IMR-90 (cell line): ENCODE data around the gene CREG1. TPM values are rescaled to one million over a fixed set of nuclear protein-coding genes. Genes with fewer than 3 reads are reported as not detected.

ENCODE experiments used
- ATAC-seq: fragments of 200-7000 bp; cut with Tn5 transposase; 2 replicates; pipeline ENCODE4 v1.9.1; 2020; ENCODE audit warnings: low read depth, mild to moderate bottlenecking, moderate library complexity
- BruUV-seq: library from RNA; stranded (reverse); fragments of 400-500 nt; replicated peaks from 2 replicates; lab custom pipeline; 2021; lab: Mats Ljungman, UMichigan
- CTCF ChIA-PET: fragments of 300-600 bp; formaldehyde crosslinking; extraction: SDS; loops from one replicate; lab custom pipeline; 2021; ENCODE audit warnings: antibody characterized with exemption; lab: Yijun Ruan, JAX
- POLR2A ChIA-PET: fragments of 300-600 bp; sonication (Branson Sonifier 250); formaldehyde crosslinking; loops from one replicate; lab custom pipeline; 2022; ENCODE audit warnings: antibody characterized with exemption; ENCODE audit not compliant: unreplicated experiment; lab: Charles Lee
- DNase-seq: peaks from one replicate; pipeline ENCODE4 v3.0.0; 2013
- H2AFZ ChIP-seq: replicated peaks from 2 replicates; pipeline ENCODE3; 2013; ENCODE audit warnings: low read length, mild to moderate bottlenecking; ENCODE audit not compliant: poor library complexity
- H2AK5ac ChIP-seq: 2 replicates; pipeline ENCODE4 v1.6.1; 2013; ENCODE audit warnings: low read depth, low read length, inconsistent platforms
- H2AK9ac ChIP-seq: replicated peaks from 2 replicates; pipeline ENCODE3; 2013; ENCODE audit warnings: mild to moderate bottlenecking, low read depth, low read length, moderate library complexity; ENCODE audit not compliant: poor library complexity
- H2BK120ac ChIP-seq: 2 replicates; pipeline ENCODE4 v1.6.1; 2013; ENCODE audit warnings: low read depth, low read length, inconsistent platforms
- H2BK15ac ChIP-seq: 3 replicates; pipeline ENCODE4 v1.6.1; 2013; ENCODE audit warnings: low read depth, low read length, inconsistent platforms
- H2BK20ac ChIP-seq: 2 replicates; pipeline ENCODE4 v1.6.1; 2013; ENCODE audit warnings: low read depth, mild to moderate bottlenecking, inconsistent platforms, low read length, moderate library complexity
- H2BK5ac ChIP-seq: 2 replicates; pipeline ENCODE4 v1.6.1; 2013; ENCODE audit warnings: mild to moderate bottlenecking, low read depth, low read length, inconsistent platforms; ENCODE audit not compliant: poor library complexity, severe bottlenecking
- H3K14ac ChIP-seq: replicated peaks from 2 replicates; pipeline ENCODE4 v1.6.1; 2013; ENCODE audit warnings: low read depth, low read length, inconsistent platforms
- H3K18ac ChIP-seq: 2 replicates; pipeline ENCODE4 v1.6.1; 2013; ENCODE audit warnings: low read depth, low read length, control low read depth
- H3K23ac ChIP-seq: 2 replicates; pipeline ENCODE4 v1.6.1; 2013; ENCODE audit warnings: low read depth, low read length, inconsistent platforms
- H3K27ac ChIP-seq: 2 replicates; pipeline ENCODE4 v1.5.1; 2013; ENCODE audit warnings: mild to moderate bottlenecking, control low read depth, low read length; ENCODE audit not compliant: insufficient read depth
- H3K27me3 ChIP-seq: 2 replicates; pipeline ENCODE4 v1.6.1; 2013; ENCODE audit warnings: low read length; ENCODE audit not compliant: control insufficient read depth, insufficient read depth
- H3K36me3 ChIP-seq: 2 replicates; pipeline ENCODE4 v1.6.1; 2013; ENCODE audit warnings: low read length, mixed read lengths; ENCODE audit not compliant: control insufficient read depth, insufficient read depth
- H3K4ac ChIP-seq: 2 replicates; pipeline ENCODE4 v1.6.1; 2013; ENCODE audit warnings: low read depth, low read length, inconsistent platforms
- H3K4me1 ChIP-seq: 2 replicates; pipeline ENCODE4 v1.6.1; 2013; ENCODE audit warnings: low read length, mixed read lengths; ENCODE audit not compliant: control insufficient read depth, insufficient read depth
- H3K4me2 ChIP-seq: 2 replicates; pipeline ENCODE4 v1.6.1; 2013; ENCODE audit warnings: low read depth, mild to moderate bottlenecking, control low read depth, low read length, moderate library complexity
- H3K4me3 ChIP-seq: 2 replicates; pipeline ENCODE4 v1.5.1; 2013; ENCODE audit warnings: low read depth, mild to moderate bottlenecking, control low read depth, low read length, moderate library complexity; ENCODE audit not compliant: insufficient read depth
- H3K56ac ChIP-seq: 2 replicates; pipeline ENCODE4 v1.6.1; 2013; ENCODE audit warnings: low read length, inconsistent platforms; ENCODE audit not compliant: insufficient read depth; ENCODE audit errors: extremely low read depth
- H3K79me1 ChIP-seq, 2 experiments: 2 replicates each; pipeline ENCODE4 v1.6.1; 2013; ENCODE audit warnings: low read length in 2 of 2, inconsistent platforms in 1 of 2, low read depth in 1 of 2
- H3K9ac ChIP-seq: 2 replicates; pipeline ENCODE4 v1.6.1; 2013; ENCODE audit warnings: low read depth, low read length, control low read depth
- H3K9me1 ChIP-seq: 2 replicates; pipeline ENCODE4 v1.6.1; 2013; ENCODE audit warnings: low read length, inconsistent platforms; ENCODE audit not compliant: insufficient read depth
- H3K9me3 ChIP-seq: 2 replicates; pipeline ENCODE4 v1.6.1; 2013; ENCODE audit warnings: low read length; ENCODE audit not compliant: control insufficient read depth, insufficient read depth
- H4K20me1 ChIP-seq: 2 replicates; pipeline ENCODE4 v1.6.1; 2013; ENCODE audit warnings: low read length, inconsistent platforms; ENCODE audit not compliant: insufficient read depth
- H4K5ac ChIP-seq: 2 replicates; pipeline ENCODE4 v1.6.1; 2013; ENCODE audit warnings: mild to moderate bottlenecking, low read depth, low read length, control low read depth
- H4K8ac ChIP-seq, 2 experiments: 2 replicates each; pipeline ENCODE4 v1.6.1; 2013; ENCODE audit warnings: low read depth in 2 of 2, low read length in 2 of 2, control low read depth in 1 of 2, inconsistent platforms in 1 of 2
- H4K91ac ChIP-seq: 2 replicates; pipeline ENCODE4 v1.6.1; 2013; ENCODE audit warnings: low read depth, low read length, inconsistent platforms; ENCODE audit not compliant: insufficient read depth
- BHLHE40 ChIP-seq: fragments of 150-350 bp; IDR thresholded peaks from 2 replicates; pipeline ENCODE4 v1.6.1; 2016; ENCODE audit warnings: mild to moderate bottlenecking, low read depth, low read length
- CEBPB ChIP-seq: IDR thresholded peaks from 2 replicates; pipeline ENCODE4 v1.6.1; 2012; ENCODE audit warnings: low read depth, low read length, improper control_type of control experiment
- CTCF ChIP-seq: conservative IDR thresholded peaks from 2 replicates; pipeline ENCODE4 v1.5.1; 2012; ENCODE audit warnings: mild to moderate bottlenecking, low read depth, low read length, improper control_type of control experiment
- FOS ChIP-seq: fragments of 150-350 bp; IDR thresholded peaks from 2 replicates; pipeline ENCODE4 v1.6.1; 2016; ENCODE audit warnings: low read depth, low read length
- MAFK ChIP-seq: IDR thresholded peaks from 2 replicates; pipeline ENCODE4 v1.6.1; 2012; ENCODE audit warnings: low read depth, low read length, improper control_type of control experiment
- MAZ ChIP-seq: IDR thresholded peaks from 2 replicates; pipeline ENCODE4 v1.6.1; 2012; ENCODE audit warnings: low read depth, mild to moderate bottlenecking, low read length, improper control_type of control experiment, moderate library complexity, borderline replicate concordance
- NFE2L2 ChIP-seq: fragments of 150-350 bp; IDR thresholded peaks from 2 replicates; pipeline ENCODE4 v1.6.1; 2016; ENCODE audit warnings: low read depth, mild to moderate bottlenecking, low read length
- RCOR1 ChIP-seq: IDR thresholded peaks from 2 replicates; pipeline ENCODE4 v1.6.1; 2012; ENCODE audit warnings: mild to moderate bottlenecking, low read length, improper control_type of control experiment; ENCODE audit not compliant: insufficient replicate concordance
- SMC3 ChIP-seq: fragments of 150-350 bp; IDR thresholded peaks from 2 replicates; pipeline ENCODE4 v1.6.1; 2016; ENCODE audit warnings: low read depth, mild to moderate bottlenecking, antibody characterized with exemption, low read length, moderate library complexity
- WGBS, 2 experiments: methylation state at CpG; one replicate each; pipeline versions ENCODE4 v1.1.5 to v1.1.7; 2013; ENCODE audit warnings: missing lambda C conversion rate in 2 of 2; ENCODE audit not compliant: insufficient read length in 1 of 2; ENCODE audit errors: extremely low coverage in 2 of 2; 5-methylcytosine and 5-hydroxymethylcytosine counted together
- dilution Hi-C: fragments of 300-500 bp; cut with HindIII; formaldehyde crosslinking; loops from one replicate; pipeline ENCODE4 v1.14.3; 2018; ENCODE audit warnings: low sequenced_read_pairs; ENCODE audit not compliant: unreplicated experiment
- in situ Hi-C: fragments of 300-500 bp; cut with MboI; formaldehyde crosslinking; loops from 3 replicates; pipeline ENCODE4 v1.14.3; 2019; ENCODE audit warnings: low sequenced_read_pairs, inconsistent platforms, mixed read lengths
- intact Hi-C: fragments of 100-400 bp; cut with micrococcal nuclease; formaldehyde crosslinking; loops from 2 replicates; pipeline ENCODE4 v1.10.0; 2022
- polyA plus RNA-seq, 3 experiments: library from polyadenylated mRNA; depleted of rRNA; stranded (reverse); fragments of >200 nt; gene quantifications; 2 replicates each; pipeline ENCODE4 v1.2.3, GENCODE V29; 2012; ENCODE audit warnings: low replicate concordance in 1 of 3
- total RNA-seq: library from RNA; depleted of rRNA; stranded (reverse); fragments of >200 nt; gene quantifications from 2 replicates; pipeline ENCODE4 v1.2.3, GENCODE V29; 2012
- TF ChIP-seq, protein P1 (sequence below): fragments of 150-350 bp; IDR thresholded peaks from 2 replicates; pipeline ENCODE4 v1.6.1; 2016; ENCODE audit warnings: low read depth, mild to moderate bottlenecking, low read length, moderate library complexity, borderline replicate concordance

CREG1 gene
- total and polyA plus RNA-seq, 2 of the 4 experiments (the other 2 are of a cell fraction): 2.9 to 6.4 TPM

DNA sequence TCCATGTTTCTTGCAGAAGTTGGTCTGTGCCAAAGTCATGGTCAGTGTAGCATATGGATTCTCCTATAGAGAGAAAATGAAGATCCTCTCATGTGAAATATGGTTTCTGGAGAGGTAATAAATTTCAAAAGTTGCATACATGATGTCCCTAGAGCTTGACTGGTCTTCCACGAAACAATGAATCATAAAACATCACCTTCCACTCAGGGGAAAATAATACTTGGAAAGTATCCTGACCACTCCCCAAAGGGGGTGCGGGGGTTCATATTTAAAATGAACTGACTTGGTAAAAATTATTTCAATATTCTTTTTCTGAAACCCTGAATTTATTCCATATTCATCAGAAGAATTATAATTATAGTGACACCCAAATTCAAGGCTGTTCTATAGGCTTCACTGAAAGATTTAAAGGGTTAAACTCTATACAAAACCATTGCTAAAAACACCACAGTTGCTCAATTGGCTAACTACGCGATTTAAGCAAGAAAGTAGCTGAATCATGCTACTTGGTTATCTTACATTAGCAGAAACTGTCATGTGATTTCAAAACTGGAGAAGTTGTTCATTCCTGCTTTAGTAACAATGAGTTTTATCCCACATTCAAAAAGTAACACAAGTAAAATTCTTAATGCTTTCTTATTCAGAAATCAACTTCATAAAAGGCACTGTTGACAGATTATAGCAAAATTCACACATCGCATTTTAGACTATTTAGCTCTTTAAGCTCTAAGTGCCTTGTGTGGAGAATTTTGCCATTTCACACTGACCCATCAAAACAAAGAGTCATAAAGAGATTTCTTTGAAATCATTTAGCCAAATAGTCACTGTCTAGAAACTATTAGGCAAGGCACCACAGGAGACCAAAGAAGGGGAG lies 5.3 kb downstream of the CREG1 start:
- Histone ChIP-seq H2AK9ac (no peak overlapping the region), H2BK5ac (no peak overlapping the region), H4K8ac (no peak overlapping the region), H4K5ac (peak overlapping the region; percentile 48; the same call in 1 of the 2 replicates), H3K4me1 (peaks cover 3% of the 10 kb centered on the region; the same call in 1 of the 2 replicates), H3K27ac (peak overlapping the region; percentile 80; the same call in 1 of the 2 replicates), H2BK20ac (no peak overlapping the region), H2BK15ac (no peak overlapping the region), H3K4me3 (no peak overlapping the region), H3K23ac (no peak overlapping the region), H2AK5ac (no peak overlapping the region), H3K4ac (no peak overlapping the region), H3K18ac (peak overlapping the region; percentile 72), H3K36me3 (0 out of 2 replicates have a peak, but pooled peaks cover 1% of the 10 kb centered on the region), H3K79me1 (no peaks in the 10 kb centered on the region), H3K9me3 (no peaks in the 10 kb centered on the region), H3K14ac (no peak overlapping the region), H3K27me3 (no peaks in the 10 kb centered on the region), H3K9ac (peak overlapping the region; percentile 47; the same call in 1 of the 2 replicates), H3K9me1 (no peaks in the 10 kb centered on the region), H4K20me1 (no peaks in the 10 kb centered on the region), H4K91ac (no peak overlapping the region), H3K56ac (no peak overlapping the region), H3K4me2 (peak overlapping the region; percentile 66), H2AFZ (no peak overlapping the region), H2BK120ac (no peak overlapping the region)
- peak; percentile 52 for ATAC-seq
- ChIA-PET POLR2A (no interaction called here), CTCF (no interaction called here)
- intact Hi-C loops (no loop called here), in situ Hi-C loops (no loop called here), dilution Hi-C loops (no loop called here)
- BruUV-seq: no TSS peak
- TF ChIP-seq, protein P1, sequence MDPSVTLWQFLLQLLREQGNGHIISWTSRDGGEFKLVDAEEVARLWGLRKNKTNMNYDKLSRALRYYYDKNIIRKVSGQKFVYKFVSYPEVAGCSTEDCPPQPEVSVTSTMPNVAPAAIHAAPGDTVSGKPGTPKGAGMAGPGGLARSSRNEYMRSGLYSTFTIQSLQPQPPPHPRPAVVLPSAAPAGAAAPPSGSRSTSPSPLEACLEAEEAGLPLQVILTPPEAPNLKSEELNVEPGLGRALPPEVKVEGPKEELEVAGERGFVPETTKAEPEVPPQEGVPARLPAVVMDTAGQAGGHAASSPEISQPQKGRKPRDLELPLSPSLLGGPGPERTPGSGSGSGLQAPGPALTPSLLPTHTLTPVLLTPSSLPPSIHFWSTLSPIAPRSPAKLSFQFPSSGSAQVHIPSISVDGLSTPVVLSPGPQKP: no peak
- TF ChIP-seq RCOR1 (no peak), BHLHE40 (no peak), MAFK (peak; percentile 32; the same call in 1 of the 2 replicates), MAZ (no peak), SMC3 (no peak), NFE2L2 (peak; percentile 87), CEBPB (peak; percentile 62; the same call in 1 of the 2 replicates), FOS (no peak), CTCF (no peak)
- DNase-seq: peak; percentile 53
- WGBS, 2 experiments: no CpG with 5 or more reads among the region's 5 CpGs
